ENCODE results near the gene TAB2. TPM values are rescaled to one million over a fixed set of nuclear protein-coding genes. Genes with fewer than 3 reads are reported as not detected.

TAB2 gene
- total RNA-seq, 1 experiment from 2014 or later = 56.2 TPM

GRCh38 chr6:149435919-149436586, 118.5 kb downstream of the TAB2 start:
- peaks cover 4 to 13% of the 10 kb centered on the region in 2 experiments; a peak in 3 of 4 replicates for H3K4me1 Mint-ChIP-seq
- H2BK120ac ChIP-seq (ENCODE audit: low read depth, low read length, poor library complexity, severe bottlenecking) = no peak overlapping the region
- WGBS (ENCODE audit: extremely low coverage, insufficient read length, low lambda C conversion rate) = no CpG with 5 or more reads among the region's 13 CpGs
- no peak overlapping the region for H3K18ac ChIP-seq (ENCODE audit: insufficient read length, low read depth, low read length)
- H3T11ph ChIP-seq (ENCODE audit: low read length) = no peak overlapping the region
- no peaks in the 10 kb centered on the region for H3K36me3 Mint-ChIP-seq (ENCODE audit: insufficient read depth in 1 of 3, low read depth in 3 of 3)
- no peak for DNase-seq
- no peak overlapping the region for H2BK15ac ChIP-seq (ENCODE audit: low read depth, low read length)
- no peak overlapping the region for H4K8ac ChIP-seq (replicated peaks; ENCODE audit: insufficient read length, low read depth, low read length)
- no peaks in the 10 kb centered on the region for H4K20me1 ChIP-seq (ENCODE audit: control insufficient read depth, insufficient read depth, insufficient read length)
- H3K23me2 ChIP-seq (ENCODE audit: insufficient read length, low read depth, low read length, poor library complexity, severe bottlenecking) = no peaks in the 10 kb centered on the region
- no peaks in the 10 kb centered on the region for H3K9me3 Mint-ChIP-seq
- no peaks in the 10 kb centered on the region for H3K27me3 Mint-ChIP-seq (ENCODE audit: low read depth)
- no peak overlapping the region for H4K91ac ChIP-seq (ENCODE audit: insufficient read length, low read depth, low read length)
- H2BK5ac ChIP-seq (ENCODE audit: insufficient read length, low read length) = no peak overlapping the region
- no peak overlapping the region for H2AFZ ChIP-seq (ENCODE audit: low read length)
- H3K27me3 ChIP-seq (ENCODE audit: insufficient read depth, low read length) = no peaks in the 10 kb centered on the region
- no peak for TF ChIP-seq CTCF (conservative IDR thresholded peaks at IDR 0.05)
- no peak overlapping the region for H3K27ac ChIP-seq (ENCODE audit: insufficient read length, low read depth, low read length)
- H3K23ac ChIP-seq (ENCODE audit: insufficient read length, low read depth, low read length) = no peak overlapping the region
- H2BK20ac ChIP-seq (ENCODE audit: low read depth, low read length, poor library complexity, severe bottlenecking) = no peak overlapping the region
- no peak overlapping the region; a peak in 1 of 7 replicates for H3K27ac Mint-ChIP-seq
- H3K4me2 ChIP-seq (ENCODE audit: insufficient read depth, insufficient read length, low read length) = no peak overlapping the region
- no peak overlapping the region for H3K4ac ChIP-seq (ENCODE audit: low read depth, low read length)
- H4K5ac ChIP-seq (ENCODE audit: insufficient read length, low read depth, low read length) = no peak overlapping the region
- no peaks in the 10 kb centered on the region for H3K79me1 ChIP-seq (ENCODE audit: insufficient read depth, low read depth, low read length, poor library complexity, severe bottlenecking)
- no peaks in the 10 kb centered on the region for H3K79me2 ChIP-seq (ENCODE audit: insufficient read depth, low read length)
- H3K9ac ChIP-seq (ENCODE audit: extremely low read depth, insufficient read length, low read length) = no peak overlapping the region
- H2BK12ac ChIP-seq (ENCODE audit: insufficient read length, low read depth, low read length) = no peak overlapping the region
- H3K4me1 ChIP-seq (ENCODE audit: insufficient read depth, low read length) = no peaks in the 10 kb centered on the region
- no peaks in the 10 kb centered on the region for H3K9me3 ChIP-seq (ENCODE audit: control insufficient read depth, low read depth, low read length)
- no peak overlapping the region for H3K4me3 Mint-ChIP-seq
- no peak overlapping the region for H3K56ac ChIP-seq (ENCODE audit: insufficient read length, low read depth, low read length)
- no peak overlapping the region for H2AK5ac ChIP-seq (ENCODE audit: insufficient read length, low read length)
- no peak overlapping the region for H3K14ac ChIP-seq (ENCODE audit: insufficient read depth, low read length)
